ENCODE data around the gene PRRG2. TPM values are rescaled to one million over a fixed set of nuclear protein-coding genes. Genes with fewer than 3 reads are reported as not detected.

Gene PRRG2
- 0.32 and 0.43 TPM in 2 replicates for total RNA-seq

GRCh38 chr19:49581007-49581508 lies at the start of gene PRRG2:
PRRG2 (plus strand) TSS chr19:49581316; CDS start chr19:49583220, 1,904 bp downstream.
- TF ChIP-seq, protein P1, sequence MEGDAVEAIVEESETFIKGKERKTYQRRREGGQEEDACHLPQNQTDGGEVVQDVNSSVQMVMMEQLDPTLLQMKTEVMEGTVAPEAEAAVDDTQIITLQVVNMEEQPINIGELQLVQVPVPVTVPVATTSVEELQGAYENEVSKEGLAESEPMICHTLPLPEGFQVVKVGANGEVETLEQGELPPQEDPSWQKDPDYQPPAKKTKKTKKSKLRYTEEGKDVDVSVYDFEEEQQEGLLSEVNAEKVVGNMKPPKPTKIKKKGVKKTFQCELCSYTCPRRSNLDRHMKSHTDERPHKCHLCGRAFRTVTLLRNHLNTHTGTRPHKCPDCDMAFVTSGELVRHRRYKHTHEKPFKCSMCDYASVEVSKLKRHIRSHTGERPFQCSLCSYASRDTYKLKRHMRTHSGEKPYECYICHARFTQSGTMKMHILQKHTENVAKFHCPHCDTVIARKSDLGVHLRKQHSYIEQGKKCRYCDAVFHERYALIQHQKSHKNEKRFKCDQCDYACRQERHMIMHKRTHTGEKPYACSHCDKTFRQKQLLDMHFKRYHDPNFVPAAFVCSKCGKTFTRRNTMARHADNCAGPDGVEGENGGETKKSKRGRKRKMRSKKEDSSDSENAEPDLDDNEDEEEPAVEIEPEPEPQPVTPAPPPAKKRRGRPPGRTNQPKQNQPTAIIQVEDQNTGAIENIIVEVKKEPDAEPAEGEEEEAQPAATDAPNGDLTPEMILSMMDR (IDR thresholded peaks at IDR 0.05; ENCODE audit: insufficient read depth, low read depth, low read length), result no peak
- no peak for DNase-seq (ENCODE audit: low read depth)

DNA sequence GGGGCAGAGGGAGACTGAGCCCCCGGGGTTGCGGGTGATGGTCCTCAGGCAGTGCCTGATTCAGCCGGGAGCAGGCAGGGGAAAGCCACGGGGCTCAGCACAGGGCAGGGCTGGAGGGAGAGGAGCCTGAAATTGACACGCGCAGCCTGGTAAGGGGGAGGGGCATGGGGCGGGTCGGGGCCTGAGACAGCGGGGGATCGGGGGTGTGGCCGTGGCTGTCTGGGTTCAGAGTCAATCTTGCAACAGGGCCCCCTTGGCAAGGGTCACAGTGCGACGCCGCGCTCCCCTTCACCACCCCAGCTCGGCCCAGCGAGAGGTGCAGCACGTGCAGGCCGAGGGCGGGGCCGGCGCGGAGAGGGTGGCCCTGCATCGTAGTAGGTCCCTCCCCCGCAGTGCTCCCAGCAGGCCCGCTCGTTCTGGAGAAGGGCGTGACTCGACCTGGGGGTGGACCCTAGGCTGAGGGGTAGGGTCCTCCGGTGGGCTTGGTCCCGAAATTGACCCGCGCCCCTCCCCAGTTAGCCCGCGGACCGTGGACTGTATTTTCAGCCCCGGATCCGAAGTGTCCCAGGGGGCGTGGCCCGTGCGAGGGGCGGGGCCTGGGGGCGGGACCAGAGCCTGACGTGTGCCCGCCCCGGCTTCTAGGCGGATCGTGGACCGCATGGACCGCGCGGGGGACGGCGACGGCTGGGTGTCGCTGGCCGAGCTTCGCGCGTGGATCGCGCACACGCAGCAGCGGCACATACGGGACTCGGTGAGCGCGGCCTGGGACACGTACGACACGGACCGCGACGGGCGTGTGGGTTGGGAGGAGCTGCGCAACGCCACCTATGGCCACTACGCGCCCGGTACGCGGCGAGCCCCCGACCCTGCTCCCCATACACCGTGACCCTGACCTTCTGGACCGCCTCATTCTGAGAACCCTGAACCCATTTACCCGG lies 47.3 kb upstream of the PRRG2 start:
- peak; percentile 44 for DNase-seq (ENCODE audit: low read depth)
- TF ChIP-seq, protein P1 (IDR thresholded peaks at IDR 0.05; ENCODE audit: insufficient read depth, low read depth, low read length), result peak; percentile 8
- peak overlapping the region; percentile 58 for H3K4me3 ChIP-seq (ENCODE audit: low read depth, low read length)

More at GRCh38 chr19:49581007-49581508, at the start of gene PRRG2:
- H3K4me3 ChIP-seq (ENCODE audit: low read depth, low read length), result peak within 1 kb of the TSS; percentile 95

- TF ChIP-seq, protein P1 (IDR thresholded peaks at IDR 0.05; ENCODE audit: insufficient read depth, low read depth, low read length), result no peak
- no peak overlapping the region for H3K4me3 ChIP-seq (ENCODE audit: low read depth, low read length)
- no peak for DNase-seq (ENCODE audit: low read depth)
Measured at GRCh38 chr19:49534632-49535385, 46.3 kb upstream of the PRRG2 start.

DNA sequence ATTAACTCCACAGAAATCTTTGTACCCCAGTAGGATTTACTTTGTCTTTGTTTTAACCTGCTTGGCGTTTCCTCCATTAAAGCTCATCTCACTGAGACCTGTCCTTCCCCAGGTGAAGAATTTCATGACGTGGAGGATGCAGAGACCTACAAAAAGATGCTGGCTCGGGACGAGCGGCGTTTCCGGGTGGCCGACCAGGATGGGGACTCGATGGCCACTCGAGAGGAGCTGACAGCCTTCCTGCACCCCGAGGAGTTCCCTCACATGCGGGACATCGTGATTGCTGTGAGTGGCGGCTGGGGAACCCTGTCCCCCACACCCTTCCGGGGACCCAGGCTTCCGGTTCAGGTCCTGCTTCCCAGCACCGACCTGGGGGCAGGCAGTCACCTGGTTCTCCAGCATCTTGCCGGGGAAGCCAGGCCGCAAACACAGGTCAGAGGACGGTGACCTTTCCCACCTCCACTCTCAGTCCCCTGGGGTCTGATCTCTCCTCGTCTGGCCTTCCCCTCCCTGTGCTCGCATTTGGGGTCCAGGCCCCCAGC lies 44.1 kb upstream of the PRRG2 start:
- H3K4me3 ChIP-seq (ENCODE audit: low read depth, low read length), result no peak overlapping the region
- TF ChIP-seq, protein P1 (IDR thresholded peaks at IDR 0.05; ENCODE audit: insufficient read depth, low read depth, low read length), result no peak
- no peak for DNase-seq (ENCODE audit: low read depth)

- DNase-seq (ENCODE audit: low read depth), result no peak
- no peak overlapping the region for H3K4me3 ChIP-seq (ENCODE audit: low read depth, low read length)
- TF ChIP-seq, protein P1 (IDR thresholded peaks at IDR 0.05; ENCODE audit: insufficient read depth, low read depth, low read length), result no peak
Measured at GRCh38 chr19:49538643-49539042, 42.5 kb upstream of the PRRG2 start.

DNA sequence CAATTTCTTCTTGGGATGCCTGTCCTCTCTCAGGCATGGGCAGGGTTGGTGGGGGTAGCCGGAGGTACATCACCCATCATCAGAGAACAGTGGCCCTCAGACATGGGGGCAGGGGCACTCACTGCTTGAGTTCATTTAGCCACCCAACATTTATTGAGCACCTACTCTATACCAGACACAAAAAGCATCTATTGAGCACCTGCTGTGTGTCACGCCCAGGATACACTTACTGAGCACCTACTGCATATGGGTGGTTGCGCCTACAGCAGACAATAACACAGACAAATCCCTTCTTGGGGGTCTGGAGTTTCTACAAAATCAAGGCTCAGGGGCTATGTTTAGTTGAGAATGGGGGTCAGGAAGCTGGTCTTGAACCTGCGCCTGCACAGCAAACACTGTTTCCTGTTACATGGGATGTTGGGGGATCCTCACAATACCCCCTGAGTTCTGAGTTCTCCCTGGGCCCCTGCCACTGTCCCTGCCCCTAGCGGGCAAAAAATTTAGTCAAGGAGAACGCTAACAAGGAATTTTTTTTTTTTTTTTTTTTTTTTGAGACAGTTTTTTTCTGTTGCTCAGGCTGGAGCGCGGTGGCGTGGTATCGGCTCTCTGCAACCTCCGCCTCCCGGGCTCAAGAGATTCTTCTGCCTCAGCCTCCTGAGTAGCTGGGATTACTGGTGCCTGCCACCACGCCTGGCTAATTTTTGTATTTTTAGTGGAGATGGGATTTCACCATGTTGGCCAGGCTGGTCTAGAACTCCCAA lies 41.7 kb upstream of the PRRG2 start:
- H3K4me3 ChIP-seq (ENCODE audit: low read depth, low read length), result no peak overlapping the region
- no peak for DNase-seq (ENCODE audit: low read depth)
- TF ChIP-seq, protein P1 (IDR thresholded peaks at IDR 0.05; ENCODE audit: insufficient read depth, low read depth, low read length), result no peak
